Activated CD8-positive, alpha-beta memory T cell treated with anti-CD3 and anti-CD28 coated beads, Interleukin-2, amount 50 U/mL, for 48 hours (primary cell): ENCODE measurements around the gene SINHCAF.
"Not testable (repeated sequence)": the region's sequence is repeated elsewhere in the genome, so short reads cannot be mapped to it uniquely, and the experiment has no call there.

Source experiments
- DNase-seq: peaks from one replicate; pipeline ENCODE4 v3.0.0-alpha.2; 2020

The SINHCAF gene

GRCh38 chr12:31303466-31303865 lies 22.5 kb downstream of the SINHCAF start:
- DNase-seq = no peak

DNA sequence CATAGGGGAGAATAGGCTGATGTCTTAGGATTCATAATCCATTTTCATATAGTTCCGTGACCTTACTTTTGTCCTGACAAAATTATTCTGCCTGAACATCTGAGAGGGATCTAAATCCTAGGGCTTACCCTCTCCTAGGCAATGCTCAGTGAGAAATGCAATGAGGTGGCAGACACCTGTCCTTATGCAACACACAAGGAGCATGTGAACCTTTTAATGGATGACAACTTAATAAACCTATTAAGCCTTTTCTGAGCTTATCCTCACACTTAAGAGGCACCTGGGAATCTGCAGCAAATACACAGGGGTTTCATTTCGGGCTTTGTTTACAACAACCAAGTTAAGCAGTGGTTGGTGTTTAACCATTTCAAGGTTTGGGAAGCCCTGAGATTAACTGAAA lies 24.6 kb downstream of the SINHCAF start:
- DNase-seq = no peak

- no peak for DNase-seq
Measured at GRCh38 chr12:31300783-31301182, 25.2 kb downstream of the SINHCAF start.

- DNase-seq = no peak
Measured at GRCh38 chr12:31300341-31300740, 25.6 kb downstream of the SINHCAF start.

GRCh38 chr12:31298922-31299321 lies 27.0 kb downstream of the SINHCAF start:
- DNase-seq = no peak

DNA sequence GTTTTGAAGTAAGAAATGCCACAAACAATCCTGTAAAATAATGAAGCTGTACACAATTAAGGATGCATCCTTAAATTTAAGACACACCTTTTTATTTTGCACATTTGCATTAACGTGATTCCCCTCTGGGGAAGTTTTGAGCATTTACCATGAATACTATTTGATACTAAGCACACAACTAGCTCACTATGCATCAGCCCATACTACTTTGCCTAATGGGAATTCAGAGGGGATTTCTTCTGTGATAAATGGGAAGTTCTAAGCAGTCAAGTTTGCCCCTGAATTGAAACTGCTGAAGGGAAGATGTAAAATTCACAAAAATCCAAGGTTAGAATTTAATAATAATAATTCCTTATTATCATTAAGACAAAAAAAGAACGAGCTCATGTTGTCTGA lies 27.4 kb downstream of the SINHCAF start:
- DNase-seq = no peak

DNA sequence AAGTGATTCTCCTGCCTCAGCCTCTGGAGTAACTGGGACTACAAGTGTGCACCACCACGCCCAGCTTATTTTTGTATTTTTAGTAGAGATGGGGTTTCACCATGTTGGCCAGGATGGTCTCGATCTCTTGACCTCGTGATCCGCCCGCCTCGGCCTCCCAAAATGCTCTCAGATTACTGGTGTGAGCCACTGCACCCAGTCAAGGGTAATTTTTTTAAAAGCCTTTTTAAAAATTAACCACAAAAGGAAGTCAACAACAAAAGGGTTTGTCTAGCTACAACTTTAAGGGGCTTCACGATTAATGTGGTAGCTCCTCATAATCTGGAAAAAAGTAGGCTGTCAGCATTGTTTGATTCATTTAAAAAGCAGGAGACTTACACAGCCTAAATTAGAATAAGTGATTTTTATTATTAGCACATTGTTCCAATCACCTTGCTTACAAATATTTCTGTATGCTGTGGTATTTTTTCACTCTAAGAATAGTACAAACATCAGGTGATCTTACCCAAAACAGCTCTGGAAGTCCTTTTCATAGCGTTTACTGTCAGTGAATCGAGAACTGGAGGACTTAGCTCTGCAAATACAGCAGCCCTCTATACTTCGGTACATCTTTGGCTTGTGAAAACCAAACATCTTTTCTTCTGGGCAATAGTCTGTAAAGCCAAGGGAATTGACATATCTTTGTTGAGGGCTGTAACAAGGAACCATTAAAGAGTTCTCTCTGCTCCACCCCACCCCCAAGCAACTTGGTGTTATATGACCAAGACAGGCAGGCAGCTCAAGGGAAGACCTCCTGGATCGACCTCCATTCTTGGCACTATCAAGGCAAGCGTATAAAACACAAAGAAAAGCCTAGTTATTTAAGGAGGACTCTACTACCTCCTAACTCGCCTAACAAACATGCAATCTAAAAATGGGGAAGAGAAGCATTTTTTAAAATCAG lies 28.1 kb downstream of the SINHCAF start:
- no peak for DNase-seq

DNA sequence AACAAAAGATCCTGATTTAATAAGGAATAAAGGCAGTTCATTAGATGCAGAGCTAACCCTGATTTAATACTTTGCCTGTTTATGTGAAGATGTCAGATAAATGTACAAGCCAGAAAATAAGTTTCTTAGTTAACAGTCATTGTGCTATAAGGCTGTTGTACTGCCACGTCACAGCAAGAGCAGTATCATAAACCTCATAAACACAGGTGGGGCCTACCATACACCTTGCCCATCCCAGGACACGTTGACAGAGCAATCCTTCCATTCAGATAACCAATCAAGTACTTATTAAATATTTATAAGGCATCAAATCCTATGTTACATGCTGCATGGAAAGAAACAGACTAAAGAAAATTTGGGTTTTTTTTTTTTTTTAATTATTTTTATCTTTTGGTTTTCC lies 36.5 kb downstream of the SINHCAF start:
- no peak for DNase-seq

- no peak for DNase-seq
Measured at GRCh38 chr12:31288381-31288780, 37.6 kb downstream of the SINHCAF start.

GRCh38 chr12:31280183-31280582 lies 45.8 kb downstream of the SINHCAF start:
- DNase-seq = no peak

DNA sequence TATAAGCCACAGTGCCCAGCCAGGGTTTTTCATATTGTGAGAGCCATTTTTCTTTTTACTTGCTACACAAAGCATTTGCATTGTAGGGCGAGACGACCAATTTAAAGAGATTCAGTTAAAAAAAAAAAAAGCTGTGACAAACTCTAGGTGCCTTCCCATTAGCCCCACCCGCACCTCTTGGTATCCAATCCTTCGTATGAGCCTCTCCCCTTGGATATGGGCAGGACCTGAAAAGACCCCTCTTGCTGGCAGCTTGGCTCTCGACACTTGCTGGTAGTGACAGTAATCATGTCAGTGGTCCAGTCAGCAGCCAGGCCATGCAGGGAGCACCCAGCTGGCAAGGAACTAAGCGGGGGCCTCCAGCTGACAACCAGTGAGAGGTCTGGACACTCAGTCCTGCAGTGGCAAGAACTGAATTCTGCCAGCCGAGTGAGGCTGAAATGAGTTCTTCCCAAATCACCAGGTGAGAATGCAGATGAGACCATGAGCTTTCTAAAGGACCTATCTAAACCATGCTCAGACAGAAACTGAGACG lies 46.5 kb downstream of the SINHCAF start:
- no peak for DNase-seq

DNA sequence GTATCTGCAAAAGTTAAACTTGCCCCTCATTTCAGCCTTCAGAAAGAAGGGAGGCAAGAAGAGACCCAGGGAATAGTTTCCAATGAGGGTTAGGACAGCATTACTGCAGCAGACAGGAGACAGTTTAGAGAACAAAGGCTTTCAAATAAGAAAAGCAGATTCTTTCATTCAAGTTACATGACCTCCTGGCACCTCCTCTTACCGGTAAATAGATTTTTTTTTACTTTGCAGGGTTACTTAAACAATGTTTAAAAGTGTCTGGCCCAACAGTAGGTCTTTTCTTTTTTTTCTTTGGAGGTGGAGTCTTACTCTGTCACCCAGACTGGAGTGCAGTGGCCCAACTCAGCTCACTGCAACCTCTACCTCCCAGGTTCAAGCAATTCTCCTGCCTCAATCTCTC lies 47.1 kb downstream of the SINHCAF start:
- no peak for DNase-seq

DNA sequence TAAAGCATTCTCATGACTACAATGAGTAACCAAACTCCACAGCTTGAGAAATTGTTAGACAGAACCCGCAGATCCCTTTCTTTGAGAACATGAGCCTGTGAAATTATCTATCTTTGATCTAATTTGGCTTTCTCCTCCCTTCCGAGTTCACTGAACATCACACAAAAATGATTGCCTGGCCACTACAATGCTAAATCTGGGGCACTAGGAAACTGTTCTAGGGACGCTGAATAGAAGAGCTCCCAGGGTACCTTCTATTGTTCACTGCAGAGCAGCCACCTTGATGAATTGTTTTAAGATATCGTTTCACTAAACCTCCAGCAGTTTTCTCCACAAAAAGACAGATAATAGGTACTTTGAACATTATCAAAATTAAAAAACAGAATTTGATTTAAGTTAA lies 47.5 kb downstream of the SINHCAF start:
- no peak for DNase-seq

- no peak for DNase-seq
Measured at GRCh38 chr12:31277081-31277480, 48.9 kb downstream of the SINHCAF start.

DNA sequence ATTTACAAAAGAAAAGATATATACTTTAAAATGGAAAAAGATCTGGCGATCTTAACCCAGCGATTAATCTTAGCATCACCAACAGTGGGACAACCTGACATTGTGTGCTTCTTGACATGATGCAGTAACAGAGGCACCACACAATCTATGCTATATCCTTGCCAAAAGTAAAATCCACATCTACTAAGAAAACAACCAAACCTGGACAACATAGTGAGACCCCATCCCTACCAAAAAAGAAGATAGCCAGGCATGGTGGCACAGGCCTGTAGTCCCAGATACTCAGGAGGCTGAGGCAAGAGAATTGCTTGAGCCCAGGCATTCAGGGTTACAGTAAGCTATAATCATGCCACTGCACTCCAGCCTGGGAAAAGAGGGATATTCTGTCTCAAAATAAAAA lies 50.5 kb downstream of the SINHCAF start:
- no peak for DNase-seq

DNA sequence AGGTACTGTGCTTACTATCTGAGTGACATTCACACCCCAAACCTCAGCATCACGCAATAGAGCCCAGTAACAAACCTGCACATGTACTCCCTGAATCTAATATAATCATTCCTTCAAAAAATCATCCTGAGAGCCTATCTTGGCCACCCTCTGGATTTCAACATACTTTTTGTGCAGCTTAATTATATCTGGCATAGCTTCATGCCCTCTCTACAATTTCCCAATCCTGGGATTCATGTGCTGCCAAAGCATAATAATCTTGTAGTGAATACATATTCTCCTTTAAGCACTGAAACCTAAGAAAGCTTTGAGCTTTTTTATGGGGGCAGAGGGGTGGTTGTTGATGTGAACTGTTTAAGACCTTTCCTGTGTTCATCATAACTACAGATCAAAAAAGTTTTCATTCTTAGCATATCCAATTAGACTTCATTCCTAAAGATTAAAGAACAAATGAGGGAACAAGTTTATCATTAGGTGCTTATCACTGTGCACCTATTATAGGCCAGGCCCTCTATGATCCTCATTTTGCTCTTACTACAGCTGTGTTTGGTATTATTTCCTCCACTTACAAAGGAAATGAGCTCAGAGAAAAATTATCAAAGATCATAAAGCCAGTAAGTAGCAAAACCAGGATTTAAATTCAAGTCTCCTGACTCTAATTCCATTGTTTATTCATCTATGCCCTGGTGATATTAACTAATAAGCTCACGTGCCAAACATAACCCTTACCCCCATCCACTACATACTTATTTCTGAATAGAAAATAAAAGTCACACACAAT lies 51.2 kb downstream of the SINHCAF start:
- no peak for DNase-seq

DNA sequence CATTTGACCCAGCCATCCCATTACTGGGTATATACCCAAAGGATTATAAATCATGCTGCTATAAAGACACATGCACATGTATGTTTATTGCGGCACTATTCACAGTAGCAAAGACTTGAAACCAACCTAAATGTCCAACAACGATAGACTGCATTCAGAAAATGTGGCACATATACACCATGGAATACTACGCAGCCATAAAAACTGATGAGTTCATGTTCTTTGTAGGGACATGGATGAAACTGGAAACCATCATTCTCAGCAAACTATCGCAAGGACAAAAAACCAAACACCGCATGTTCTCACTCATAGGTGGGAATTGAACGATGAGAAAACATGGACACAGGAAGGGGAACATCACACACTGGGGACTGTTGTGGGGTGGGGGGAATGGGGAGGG lies 52.2 kb downstream of the SINHCAF start:
- DNase-seq = not testable (repeated sequence)

DNA sequence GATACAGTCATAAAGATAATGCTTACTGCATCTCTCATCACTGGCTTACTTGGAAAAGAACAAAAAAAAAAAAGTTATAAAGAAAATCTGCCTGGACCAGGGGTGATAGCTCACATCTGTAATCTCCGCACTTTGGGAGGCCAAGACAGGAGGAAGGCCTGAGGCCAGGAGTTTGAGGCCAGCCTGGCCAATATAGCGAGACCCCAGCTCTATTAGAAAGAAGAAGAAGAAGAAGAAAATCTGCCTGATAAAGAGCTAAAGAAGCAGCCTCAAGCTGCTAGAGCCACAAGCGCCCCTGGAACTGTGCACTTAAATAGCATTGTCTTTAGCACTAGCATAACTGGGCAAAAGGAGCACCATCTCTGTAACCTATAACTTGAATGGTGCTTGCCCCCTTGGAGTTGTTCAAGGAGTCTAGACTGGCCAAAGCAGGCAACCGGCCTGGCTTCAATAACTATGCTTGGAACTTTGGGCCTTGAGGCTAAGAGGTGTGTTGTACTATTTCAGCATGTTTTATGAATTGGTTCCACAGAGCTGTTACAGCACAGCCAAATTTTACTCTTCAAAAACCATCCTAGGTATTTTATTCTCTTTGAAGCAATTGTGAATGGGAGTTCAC lies 53.2 kb downstream of the SINHCAF start:
- no peak for DNase-seq

DNA sequence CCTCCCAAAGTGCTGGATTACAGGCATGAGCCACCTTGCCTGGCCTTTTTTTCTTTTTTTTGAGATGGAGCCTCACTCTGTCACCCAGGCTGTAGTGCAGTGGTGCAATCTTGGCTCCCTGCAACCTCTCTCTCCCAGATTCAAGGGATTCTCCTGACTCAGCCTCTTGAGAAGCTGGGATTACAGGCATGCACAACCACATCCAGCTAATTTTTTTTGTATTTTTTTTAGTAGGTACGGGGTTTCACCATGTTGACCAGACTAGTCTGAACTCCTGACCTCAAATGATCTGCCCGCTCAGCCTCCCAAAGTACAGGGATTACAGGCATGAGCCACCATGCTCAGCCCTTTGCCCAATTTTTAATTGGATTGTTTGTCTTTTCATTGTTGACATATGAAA lies 58.0 kb downstream of the SINHCAF start:
- DNase-seq = no peak

DNA sequence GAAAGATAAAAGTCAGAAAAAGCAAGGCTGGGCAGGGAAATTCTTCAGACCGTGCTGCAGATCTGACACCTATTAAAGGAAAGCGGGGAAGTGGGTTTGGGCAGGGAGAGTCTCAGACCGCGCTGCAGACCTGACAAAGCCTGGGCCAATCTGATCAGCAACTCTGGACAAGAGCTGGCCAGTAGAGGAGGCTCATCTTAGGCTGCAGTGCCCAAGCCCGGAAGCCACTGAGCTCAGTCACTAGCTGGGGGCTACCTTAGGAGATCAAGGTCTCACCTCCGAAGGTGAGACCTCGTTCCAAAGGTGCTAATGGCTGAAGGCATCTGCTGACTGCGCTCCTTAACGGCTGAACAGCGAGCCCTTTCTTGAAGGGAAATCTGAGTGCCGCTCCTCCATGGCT lies 60.2 kb downstream of the SINHCAF start:
- DNase-seq = no peak

GRCh38 chr12:31263661-31264060 lies 62.3 kb downstream of the SINHCAF start:
- no peak for DNase-seq

DNA sequence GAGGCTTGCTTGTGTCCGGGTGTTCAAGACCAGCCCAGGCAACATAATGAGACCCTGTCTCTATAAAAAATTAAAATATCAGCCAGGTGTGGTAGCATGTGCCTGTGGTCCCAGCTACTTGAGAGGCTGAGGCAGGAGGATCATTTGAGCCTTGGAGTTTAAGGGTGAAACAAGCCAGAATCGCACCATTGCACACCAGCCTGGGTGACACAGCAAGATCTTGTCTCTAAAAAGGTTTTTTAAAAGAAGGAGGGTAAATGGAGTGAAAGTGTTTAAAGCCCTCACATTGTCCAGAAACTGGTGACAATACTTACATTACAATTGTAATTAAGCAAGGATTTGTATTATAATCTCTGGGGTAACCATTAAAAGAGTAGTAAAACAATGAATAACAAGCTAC lies 64.2 kb downstream of the SINHCAF start:
- DNase-seq = no peak

DNA sequence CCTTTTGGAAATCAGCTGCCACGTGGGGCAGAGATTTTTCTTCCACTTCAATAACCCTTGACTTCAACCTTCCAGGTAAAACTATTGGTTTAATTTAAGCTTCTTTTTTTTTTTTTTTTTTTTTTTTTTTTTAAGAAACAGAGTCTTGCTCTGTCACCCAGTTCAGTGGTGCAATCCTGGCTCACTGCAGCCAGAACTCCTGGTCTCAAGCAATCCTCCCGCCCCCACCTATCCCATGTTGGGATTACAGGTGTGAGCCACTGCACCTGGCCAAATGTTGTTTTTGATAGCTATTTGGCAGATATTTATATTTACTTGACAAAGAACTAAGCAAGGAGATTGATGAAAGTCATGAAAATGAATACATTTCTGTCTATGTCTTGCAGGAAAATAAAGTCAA lies 65.1 kb downstream of the SINHCAF start:
- no peak for DNase-seq
